GM19467 (cell line): ENCODE data around the gene PPEF1.
"Not testable (repeated sequence)": the region's sequence is repeated elsewhere in the genome, so short reads cannot be mapped to it uniquely, and the experiment has no call there.

Experiments used
- ATAC-seq: cut with Tn5 transposase; IDR thresholded peaks from one replicate; pipeline ENCODE4 v1.9.1; 2021; ENCODE audit warnings: mild to moderate bottlenecking, moderate library complexity; ENCODE audit not compliant: unreplicated experiment

PPEF1 gene

DNA sequence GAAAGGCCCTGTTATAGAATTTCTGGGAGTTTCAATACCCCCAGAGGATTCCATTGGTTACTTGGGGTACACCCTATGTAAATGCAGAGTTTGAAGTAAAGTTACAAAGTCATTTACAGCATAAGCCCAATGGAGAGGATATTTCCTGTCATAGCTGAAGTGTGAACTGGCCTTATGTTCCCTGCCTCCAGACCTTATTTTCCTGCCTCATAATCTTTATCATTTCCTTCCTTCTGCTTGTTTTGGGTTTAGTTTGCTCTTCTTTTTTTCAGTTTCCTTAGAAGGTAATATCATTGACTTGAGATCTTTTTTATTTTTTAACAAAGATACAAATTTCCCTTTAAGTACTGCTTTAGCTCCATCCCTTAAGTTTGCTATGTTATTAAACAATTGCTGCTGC lies 85.4 kb downstream of the PPEF1 start:
- no peak for ATAC-seq

DNA sequence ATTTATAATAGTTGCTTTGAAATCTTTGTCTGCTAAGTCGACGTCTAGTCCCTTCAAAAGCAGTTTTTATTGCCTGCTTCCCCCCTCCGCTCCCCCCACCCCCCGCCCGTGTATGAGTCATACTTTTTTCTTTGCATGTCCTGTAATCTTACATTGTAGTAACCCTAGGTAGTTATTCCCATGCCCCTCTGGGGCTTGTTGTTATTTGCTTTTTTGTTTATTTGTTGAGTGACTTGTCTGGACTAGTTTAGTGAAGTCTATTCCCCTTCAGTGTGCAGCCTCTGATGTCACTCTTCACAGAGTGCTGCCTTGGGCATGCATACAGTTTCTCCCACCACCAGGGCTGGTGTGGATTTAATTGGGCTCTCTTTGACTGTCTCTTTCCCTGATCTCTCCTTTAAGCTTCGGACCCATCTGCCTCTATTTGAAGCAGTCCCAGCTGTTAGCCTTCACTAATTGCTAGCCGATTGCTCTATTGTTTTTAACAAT lies 86.2 kb downstream of the PPEF1 start:
- no peak for ATAC-seq

DNA sequence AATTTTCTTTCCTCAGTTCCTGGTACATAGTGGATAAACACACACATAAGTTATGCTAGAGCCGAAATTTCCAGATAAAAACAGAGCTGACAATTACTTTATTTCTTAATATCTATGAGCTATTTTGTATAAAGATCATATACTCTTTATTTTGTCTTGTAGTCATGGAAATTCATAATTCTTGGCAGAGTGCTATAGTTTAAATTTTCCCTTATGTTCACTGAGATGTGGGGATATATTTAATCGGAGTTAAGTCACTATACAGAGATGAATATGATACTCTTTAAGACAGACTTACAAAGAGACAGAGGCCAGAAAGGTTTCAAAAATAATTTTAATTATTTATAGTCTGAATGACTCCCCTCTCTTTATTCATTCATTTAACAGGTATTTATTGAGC lies 89.7 kb downstream of the PPEF1 start:
- ATAC-seq: no peak

DNA sequence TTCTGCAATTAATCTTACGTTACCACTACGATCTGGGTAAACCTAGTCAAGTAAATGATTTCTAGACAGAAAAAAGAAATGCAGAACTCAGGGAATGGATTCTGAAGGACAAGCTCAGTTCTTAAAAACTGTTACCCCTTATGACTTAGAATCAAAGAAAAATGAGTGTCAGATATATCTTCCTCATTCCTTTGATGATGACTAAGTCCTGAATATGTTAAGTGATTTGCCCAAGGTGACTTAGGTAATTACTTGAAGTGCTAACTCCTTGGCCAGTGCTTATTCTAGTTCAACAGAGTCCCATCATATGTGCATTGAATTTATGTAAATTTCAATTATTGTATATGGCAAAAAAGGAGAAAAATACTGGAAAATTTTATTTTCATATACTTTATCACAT lies 92.5 kb downstream of the PPEF1 start:
- no peak for ATAC-seq

DNA sequence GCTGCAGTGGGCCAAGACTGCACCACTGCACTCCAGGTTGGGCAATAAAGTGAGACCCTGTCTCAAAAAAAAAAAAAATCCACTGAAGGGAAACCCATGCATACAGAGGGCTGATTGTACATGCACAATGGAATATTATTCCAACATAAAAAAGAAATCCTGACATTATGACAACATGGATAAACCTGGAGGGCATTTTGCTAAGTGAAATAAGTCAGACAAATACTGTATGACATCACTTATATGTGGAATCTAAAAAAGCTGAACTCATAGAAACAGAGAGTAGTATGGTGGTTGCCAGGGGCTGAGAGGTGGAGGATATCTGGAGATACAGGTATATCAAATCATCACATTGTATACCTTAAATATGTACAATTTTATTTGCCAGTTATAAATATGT lies 102.2 kb downstream of the PPEF1 start:
- ATAC-seq: no peak

DNA sequence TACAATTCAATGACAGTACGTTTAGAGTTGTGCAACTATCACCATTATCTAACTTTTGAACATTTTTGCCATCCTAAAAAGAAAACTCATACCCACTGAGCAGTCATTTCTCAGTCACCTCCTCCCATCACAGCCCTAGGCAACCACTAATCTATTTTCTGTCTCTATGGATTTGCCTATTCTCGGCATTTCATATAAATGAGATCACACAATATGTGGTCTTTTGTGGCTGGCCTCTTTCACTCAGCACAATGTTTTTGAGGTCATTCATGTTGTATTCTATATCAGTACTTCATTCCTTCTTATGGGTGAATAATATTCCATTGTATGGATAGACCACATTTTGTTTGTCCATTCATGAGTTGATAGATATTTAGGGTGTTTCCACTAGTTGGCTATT lies 103.0 kb downstream of the PPEF1 start:
- no peak for ATAC-seq

DNA sequence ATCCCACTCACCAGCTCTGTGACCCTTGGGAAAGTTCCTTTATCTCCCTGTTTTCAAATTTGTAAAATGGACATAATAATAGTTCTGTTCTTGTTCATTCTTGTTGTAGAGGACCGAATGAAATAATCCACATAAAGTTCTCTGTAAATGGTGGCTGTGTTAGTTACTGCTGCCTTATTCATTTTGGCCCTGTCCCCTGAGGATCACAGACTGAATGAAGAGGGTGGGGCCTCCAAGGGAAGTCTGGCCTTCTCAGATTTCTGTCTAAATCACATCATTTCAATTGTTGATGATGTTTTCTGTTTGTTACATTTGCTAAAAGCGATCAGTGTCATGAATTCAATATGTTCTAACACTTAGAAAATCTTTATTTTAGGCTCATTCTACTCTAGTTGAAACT lies 117.9 kb downstream of the PPEF1 start:
- ATAC-seq: no peak

DNA sequence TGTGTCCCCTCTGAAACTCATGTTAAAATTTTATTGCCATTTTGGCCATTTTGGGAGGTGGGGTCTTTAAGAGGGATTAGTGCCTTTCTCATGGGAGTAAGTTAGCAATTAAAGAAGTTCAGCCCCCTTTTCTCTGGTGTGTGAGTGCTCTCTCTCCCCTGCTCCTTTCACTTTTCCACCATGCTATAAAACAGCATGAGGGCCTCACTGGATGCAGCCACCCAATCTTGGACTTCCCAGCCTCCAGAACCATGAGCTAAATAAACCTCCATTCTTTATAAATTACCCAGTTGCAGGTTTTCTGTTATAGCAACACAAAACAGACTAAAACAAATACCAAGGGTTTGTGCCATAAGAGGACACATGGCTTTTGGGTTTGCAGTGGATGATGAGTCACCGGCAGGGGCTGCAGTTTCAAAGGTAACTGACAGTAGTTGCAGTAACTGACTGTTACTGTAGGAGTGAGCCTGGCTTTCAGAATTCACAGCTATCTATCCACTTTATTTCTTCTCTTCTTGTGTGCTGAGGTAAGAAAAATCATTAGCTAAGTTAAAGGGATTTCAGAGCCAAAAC lies 121.5 kb downstream of the PPEF1 start:
- ATAC-seq: no peak

DNA sequence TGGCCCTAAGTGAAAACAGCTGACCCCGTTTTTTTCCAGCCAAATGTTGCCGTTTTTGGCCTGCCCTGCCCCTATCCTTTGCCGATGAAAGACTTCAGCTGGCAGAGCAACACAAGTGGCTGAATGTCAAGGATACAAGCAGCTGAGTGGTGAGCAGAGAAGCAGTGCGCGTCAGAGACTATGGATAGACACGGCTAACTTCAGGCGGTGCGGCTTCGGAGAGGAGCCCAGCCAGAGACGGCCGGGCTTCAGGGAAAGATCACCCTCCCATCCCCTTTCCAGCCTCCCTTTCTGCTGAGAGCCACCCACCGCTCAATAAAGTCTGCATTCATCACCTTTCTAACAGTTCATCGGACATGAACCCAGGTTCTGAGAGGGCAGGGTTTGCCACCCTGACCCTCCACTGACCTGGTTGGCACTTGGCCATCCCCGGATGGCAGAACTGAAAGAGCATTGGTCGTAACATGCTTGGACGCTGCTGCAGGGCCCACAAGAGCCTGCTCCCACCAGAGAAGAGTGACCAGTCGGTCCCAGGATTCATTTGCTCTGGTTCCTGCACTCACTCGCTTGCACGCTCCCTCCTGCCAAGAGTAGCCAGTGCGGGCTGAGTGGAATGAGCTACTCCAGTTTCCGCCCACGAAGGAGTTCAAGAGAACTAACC lies 125.8 kb downstream of the PPEF1 start:
- ATAC-seq: no peak

DNA sequence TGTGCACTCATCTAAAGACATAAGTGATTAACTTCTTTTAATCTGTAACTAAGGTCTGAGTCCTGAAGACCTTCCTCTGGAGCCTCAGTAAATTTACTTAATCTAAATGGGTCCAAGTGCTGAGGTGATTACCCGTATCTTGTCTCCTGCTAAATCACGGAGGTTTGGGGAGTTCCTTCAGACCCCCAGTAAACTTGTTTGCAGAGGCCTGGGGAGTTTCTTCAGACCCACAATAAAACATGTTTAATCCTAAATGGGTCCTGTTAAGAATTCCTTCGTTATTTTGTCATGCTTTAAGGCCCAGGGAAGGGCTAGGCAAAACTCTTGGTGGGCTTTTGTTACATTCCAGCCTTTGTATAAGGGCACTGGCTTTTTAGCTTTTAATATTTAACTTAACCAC lies 140.5 kb downstream of the PPEF1 start:
- not testable (repeated sequence) for ATAC-seq

DNA sequence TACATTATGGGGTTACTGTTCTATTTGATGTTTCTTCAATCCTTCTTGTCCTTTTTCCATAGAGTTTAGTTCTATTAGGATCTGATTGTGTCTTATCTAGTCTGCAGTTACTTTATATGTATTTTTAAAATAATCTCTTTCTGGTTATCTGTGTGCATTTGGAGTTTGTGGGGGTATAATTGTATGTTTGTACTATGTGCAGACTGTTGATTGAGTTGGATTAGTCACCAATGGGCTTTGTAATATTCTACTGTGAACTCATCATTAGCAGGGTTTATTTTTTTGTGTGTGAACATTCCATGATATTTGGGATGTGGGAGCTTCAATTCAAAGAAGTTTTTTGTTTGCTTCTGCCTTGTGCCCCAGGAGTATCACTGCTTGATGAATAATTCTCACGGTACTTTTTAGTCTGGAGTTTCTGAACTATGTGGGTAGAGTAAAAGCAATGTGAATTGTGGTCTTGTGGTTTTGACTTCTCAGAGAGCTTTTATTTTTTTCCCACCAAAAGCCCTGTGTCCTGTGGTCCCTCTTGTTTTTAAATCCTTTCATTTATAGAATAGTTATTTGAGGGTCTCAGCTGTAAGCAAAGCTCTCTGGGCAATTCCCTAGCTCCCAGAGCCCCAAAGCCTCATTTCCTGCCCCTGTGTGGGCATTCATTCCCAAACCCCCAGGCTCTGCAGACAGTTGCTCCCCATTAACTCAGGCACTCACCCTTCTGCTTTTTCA lies 148.6 kb downstream of the PPEF1 start:
- ATAC-seq: peak; percentile 84

DNA sequence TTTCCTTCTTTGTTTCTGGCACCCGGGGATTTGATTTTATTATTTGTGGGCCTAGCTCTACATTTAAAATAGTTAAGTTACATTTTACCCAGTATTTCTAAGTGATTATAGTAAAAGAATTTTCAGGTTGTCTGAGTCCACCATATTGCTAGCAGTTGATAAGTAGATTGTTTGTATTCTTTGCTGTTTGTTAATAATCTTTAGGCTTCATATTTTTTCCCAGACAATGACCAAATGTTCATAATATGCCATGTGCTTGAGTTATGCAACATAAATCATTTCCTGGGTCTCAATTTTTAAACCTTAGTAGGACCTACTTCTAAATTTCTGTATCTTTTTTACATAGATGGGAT lies 149.2 kb downstream of the PPEF1 start:
- ATAC-seq: no peak

DNA sequence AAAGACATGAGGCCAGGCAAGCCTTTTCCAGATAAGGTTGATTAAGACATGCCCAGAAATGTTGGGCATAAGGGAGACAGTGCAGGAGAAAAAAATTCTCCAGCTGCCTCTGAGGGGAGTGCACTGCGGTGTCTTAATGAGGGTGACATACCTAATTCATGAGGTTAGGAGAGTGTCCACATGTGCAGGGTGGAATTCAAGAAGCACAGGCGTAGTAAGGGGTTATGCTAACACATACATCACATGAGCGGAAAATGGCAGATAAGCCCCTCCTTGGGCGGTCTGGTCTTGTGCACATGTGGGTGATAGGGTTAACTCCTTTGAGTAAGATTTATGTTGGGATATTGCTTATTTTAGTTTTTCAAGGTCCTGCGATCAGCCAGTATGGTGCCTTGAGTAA lies 154.1 kb downstream of the PPEF1 start:
- no peak for ATAC-seq

DNA sequence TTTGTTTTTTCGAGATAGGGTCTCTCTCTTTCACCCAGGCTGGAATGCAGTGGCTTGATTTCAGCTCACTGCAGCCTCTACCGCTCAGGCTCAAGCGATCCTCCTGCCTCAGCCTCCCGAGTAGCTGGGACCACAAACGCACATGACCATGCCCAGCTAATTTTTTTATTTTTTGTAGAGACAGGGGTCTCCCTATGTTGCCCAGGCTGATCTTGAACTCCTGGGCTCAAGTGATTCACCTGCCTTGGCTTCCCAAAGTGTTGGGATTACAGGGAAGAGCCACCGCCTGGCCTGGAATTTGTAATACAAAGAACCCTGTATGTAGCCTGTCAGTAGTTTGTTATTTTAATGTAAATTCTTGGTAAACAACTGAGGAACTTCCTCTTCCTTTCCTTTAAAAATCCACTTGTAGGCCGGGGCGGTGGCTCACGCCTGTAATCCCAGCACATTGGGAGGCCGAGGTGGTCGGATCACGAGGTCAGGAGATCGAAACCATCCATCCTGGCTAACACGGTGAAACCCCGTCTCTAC lies 157.0 kb downstream of the PPEF1 start:
- ATAC-seq: no peak

DNA sequence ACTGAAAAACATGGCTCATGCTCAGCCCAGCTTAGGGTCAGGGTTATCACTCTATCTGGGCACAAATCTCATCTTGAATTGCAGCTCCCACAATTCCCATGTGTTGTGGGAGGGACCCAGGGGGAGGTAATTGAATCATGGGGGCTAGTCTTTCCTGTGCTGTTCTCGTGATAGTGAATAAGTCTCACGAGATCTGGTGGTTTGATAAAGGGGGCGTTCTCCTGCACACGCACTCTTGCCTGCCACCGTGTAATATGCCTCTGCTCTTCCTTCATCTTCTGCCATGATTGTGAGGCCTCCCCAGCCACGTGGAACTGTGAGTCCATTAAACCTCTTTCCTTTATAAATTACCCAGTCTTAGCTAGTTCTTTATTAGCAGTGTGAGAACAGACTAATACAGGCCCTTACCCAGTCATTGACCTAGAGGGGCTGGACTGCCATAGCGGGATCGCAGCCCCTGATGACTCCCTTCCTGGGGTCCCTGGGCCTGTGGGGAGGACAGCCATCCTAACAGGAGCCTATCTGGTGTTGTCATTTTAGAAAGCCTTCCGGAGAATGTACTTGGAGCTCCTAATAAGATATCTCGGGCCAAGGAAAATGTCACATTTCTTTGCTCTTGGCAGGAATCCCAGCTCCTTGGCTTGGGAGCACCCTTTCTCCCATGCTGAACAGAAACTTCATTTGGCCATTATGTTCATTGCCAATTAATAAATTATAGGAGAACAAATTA lies 163.9 kb downstream of the PPEF1 start:
- no peak for ATAC-seq

DNA sequence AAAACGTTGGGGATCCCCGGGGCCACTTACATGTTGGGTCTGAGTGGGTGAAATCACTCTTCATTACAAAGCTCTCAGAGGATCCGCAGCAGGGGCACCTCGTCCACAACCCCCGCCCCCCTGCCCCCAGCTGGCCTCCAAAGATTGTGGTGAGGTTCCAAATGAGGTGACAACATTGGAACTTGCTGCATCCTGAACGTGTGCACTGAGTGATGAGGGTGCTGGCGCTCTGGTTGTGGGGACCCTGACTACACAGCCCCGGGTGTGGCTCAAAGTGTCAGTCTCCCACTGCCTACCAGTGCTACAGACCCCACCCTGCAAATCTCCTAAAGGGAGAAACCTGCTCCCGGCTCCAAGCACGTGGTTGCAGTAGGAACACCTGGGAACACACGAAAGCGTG lies 164.5 kb downstream of the PPEF1 start:
- ATAC-seq: no peak

DNA sequence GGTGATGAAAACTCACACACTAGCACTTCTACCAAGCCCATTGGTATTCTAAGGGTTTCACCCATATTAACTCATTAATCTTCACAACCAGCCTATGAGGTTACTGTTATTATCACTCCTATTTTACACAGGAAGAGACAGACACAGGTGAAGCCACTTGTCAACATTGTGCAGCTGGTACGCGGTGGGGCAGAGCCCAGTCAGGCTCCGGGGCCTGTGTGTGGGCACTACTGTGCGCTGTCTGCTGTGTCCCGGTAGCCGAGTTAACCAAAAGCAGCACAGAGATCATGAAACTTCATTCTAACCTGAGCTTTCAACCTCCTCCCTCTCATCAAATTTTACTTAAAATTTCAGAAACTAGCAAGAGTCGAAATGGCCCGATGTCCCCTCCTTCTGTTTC lies 165.2 kb downstream of the PPEF1 start:
- ATAC-seq: no peak

DNA sequence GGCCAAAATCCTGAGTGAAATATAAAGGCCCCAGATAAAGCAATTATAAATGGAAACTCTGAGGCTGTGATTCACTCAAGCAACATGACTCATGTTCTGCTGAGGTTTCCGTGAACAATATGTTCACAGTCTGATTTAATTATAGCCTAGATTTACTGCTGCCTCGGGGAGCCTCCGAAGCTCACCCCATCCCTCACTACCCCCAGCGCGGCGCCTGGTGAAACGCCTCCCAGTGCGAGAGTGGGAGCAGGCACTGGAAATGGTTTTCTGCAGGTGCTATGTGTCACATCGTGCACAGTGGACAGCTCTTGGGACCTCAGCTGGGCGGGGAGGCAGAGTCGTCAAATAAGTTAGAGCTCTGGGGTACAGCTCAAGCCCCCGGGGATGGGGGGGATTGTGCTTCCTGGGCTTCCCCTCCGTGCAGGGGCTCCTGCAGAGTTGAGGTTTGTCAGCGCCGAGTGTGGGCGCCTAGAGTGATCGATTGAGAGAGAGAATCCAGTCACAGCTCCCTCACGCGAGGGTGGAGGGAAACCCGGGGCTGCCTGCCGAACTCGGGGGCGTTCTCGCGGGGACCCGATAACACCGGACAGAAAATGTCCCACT lies 165.8 kb downstream of the PPEF1 start:
- ATAC-seq: no peak

DNA sequence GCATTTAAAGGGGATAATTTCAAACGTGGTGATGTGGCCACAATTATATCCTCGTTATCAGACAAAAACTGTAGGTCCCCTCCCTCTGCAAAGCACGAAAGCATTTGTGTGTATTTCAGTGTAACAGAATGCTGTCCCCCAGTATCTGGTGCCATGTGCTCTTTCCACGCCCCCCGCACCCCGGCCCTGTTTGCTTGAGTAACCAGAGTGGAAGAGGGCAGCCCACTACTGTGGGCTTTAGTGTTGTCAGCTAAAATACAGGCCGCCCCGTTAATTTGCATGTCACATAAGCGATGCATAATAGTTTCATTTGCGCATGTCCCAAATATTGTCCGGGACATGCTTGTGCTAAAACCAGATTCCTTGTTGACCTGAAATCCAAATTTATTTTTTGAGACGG lies 166.4 kb downstream of the PPEF1 start:
- ATAC-seq: no peak

DNA sequence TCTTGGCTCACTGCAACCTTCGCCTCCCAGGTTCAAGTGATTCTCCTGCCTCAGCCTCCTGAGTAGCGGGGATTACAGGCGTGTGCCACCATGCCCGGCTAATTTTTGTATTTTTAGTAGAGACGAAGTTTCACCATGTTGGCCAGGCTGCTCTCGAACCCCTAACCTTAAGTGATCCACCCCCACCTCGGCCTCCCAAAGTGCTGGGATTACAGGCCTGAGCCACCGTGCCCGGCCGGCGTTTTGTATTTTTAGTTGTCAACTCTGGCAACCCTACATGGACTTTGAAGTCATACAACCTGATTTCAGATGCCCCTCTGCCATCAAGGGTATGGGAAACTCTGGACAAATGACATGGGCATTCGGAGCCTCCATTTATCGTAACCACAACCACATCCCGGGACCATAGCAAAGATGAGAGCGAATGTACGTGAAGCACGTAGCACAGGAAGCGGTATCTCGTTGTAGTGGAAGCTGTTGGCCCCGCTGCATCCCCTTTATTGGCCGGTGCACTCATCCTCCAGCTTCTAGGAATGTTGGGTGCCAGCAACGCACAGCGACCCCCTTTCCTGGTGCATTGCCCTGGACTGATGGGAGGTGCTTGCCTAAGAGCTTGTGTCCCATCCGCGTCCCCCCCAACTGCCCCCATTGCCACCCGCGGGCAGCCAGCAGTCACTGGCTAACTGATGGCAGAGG lies 167.3 kb downstream of the PPEF1 start:
- no peak for ATAC-seq
